Measurements from ENCODE around the gene PBX3.

- TF ChIP-seq POLR2A (IDR thresholded peaks at IDR 0.05) (no peak), CTCF (IDR thresholded peaks at IDR 0.05) (no peak)
Measured at GRCh38 chr9:125932746-125933455, 185.7 kb downstream of the PBX3 start.
